GM12875 (cell line): ENCODE results near the gene SLC43A1.
"Not testable (repeated sequence)": the region's sequence is repeated elsewhere in the genome, so short reads cannot be mapped to it uniquely, and the experiment has no call there.

ENCODE experiments used
- H3K4me3 ChIP-seq: one replicate; pipeline ENCODE4 v1.5.1; 2011; ENCODE audit warnings: low read depth, low read length, control low read depth
- TF ChIP-seq, protein P1 (sequence below): IDR thresholded peaks from 2 replicates; pipeline ENCODE4 v1.5.1; 2011; ENCODE audit warnings: low read depth, mild to moderate bottlenecking, control low read depth, inconsistent platforms, low read length, moderate library complexity, borderline replicate concordance; ENCODE audit not compliant: insufficient read depth

The SLC43A1 gene

DNA sequence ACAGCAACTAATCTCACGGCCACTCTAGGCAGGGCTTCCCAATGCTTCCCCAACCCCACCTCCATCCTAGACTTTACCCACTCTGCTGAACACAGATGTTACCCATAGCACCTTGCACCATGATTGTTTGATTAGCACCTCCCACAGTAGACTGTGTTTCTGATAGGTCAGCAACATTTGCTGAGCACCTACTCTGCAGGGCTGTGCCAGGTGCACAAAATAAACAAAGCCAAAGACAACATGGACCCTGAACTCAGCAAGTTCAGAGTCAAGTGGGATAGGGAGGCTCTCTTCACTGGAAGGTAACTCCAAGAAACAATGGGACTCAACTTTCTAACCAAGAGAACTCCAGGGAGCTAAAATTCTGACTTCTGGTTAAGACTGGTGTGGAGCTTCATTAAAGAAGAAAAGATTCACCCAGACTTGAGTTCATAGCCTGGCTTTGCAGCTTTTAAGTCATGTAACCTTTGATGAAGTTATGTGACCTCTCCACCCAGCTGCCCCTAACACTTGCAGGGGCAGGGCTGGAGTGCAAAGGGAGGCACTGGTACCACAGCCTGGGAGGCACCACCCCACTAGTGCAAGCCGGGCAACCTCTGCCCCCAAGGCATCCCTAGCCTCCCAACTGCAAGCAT lies 61.8 kb downstream of the SLC43A1 start:
- TF ChIP-seq, protein P1, sequence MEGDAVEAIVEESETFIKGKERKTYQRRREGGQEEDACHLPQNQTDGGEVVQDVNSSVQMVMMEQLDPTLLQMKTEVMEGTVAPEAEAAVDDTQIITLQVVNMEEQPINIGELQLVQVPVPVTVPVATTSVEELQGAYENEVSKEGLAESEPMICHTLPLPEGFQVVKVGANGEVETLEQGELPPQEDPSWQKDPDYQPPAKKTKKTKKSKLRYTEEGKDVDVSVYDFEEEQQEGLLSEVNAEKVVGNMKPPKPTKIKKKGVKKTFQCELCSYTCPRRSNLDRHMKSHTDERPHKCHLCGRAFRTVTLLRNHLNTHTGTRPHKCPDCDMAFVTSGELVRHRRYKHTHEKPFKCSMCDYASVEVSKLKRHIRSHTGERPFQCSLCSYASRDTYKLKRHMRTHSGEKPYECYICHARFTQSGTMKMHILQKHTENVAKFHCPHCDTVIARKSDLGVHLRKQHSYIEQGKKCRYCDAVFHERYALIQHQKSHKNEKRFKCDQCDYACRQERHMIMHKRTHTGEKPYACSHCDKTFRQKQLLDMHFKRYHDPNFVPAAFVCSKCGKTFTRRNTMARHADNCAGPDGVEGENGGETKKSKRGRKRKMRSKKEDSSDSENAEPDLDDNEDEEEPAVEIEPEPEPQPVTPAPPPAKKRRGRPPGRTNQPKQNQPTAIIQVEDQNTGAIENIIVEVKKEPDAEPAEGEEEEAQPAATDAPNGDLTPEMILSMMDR, result no peak
- H3K4me3 ChIP-seq, result no peak overlapping the region

DNA sequence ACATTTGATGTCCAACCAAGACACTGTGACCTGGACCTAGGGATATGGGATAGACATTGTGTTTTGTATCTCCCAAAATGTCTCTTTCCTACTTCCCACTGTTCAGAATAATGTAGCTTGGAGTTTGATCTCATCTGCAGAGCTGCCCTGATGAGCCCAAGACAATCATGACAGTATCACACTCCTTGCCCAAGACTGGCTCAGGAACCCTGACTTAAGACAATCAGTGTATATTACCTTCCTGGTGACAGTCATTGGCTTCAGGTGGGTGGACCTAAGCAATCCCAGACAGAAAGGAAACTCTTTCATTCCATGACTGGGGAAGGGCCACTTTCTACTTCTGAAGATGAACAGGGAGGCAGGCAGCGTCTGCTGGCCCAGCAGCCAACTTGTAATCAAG lies 69.4 kb downstream of the SLC43A1 start:
- TF ChIP-seq, protein P1, result no peak
- no peak overlapping the region for H3K4me3 ChIP-seq

DNA sequence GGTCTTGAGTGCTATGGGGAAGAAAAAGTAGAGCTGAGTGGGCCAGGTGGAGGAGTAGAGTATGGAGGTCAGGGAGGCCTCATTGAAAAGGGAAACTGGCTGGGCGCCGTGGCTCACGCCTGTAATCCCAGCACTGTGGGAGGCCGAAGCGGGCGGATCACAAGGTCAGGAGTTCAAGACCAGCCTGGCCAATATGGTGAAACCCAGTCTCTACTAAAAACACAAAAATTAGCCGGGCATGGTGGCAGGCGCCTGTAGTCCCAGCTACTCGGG lies 70.4 kb downstream of the SLC43A1 start:
- H3K4me3 ChIP-seq, result not testable (repeated sequence)

DNA sequence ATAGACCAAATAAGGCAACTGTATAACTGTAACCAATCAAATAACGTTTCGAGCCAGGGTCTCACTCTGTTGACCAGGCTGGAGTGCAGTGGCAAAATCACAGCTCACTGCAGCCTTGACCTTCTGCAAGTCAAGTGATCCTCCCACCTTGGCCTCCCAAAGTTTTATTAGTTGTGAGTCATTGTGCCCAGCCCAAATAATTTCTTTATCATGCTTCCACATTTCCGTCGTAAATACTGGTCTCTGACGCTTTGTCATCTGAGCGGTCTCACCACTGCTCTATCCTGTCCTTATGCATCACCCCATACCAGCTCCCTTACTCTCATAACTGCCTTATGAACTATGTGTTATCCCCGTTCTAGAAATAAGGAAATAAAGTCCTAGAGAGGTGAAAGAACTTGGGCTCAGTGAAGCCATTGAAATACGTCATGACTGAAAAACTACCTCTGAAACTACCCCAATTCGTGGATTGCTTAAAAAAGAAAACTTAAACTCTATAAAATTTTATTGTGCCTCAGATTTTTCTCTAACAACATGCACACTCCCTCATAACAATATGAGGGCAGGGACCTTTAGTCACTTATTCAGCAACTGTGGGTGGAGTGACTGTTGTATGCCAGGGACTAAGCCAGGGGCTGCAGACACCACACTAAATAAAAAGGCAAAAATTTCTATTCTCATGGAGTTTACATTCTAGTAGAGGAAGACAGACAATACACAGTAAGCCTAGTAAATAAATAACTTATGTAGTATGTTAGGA lies 71.0 kb downstream of the SLC43A1 start:
- TF ChIP-seq, protein P1, result no peak
- H3K4me3 ChIP-seq, result no peak overlapping the region

DNA sequence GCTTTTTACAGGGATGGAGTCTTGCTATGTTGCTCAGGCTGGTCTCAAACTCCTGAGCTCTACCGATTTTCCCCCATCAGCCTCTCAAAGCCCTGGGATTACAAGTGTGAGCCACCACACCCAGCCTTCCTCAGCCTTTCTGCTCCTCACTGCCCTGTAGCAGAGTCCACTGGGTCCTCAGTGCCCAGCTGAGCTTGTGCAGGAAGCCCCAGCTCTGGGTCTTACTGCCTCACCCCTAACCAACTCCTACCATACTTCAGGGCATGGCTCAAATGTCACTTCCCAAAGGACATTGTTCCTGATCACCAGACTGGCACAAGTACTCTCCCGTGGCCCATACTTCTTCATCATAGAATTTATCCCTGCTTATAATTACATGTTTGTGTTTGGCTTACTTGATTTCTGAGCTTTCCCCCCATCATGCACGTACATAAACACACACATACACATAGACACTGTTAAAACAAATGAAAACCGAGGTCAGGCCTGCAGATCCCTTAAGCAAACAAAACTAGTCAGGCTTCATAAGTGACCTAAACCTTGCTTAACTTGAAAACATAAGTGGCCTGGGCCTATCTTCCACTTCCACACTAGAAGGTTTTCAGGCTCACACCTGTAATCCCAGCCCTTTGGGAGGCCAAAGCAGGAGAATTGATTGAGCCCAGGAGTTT lies 74.6 kb downstream of the SLC43A1 start:
- no peak overlapping the region for H3K4me3 ChIP-seq
- TF ChIP-seq, protein P1, result no peak

DNA sequence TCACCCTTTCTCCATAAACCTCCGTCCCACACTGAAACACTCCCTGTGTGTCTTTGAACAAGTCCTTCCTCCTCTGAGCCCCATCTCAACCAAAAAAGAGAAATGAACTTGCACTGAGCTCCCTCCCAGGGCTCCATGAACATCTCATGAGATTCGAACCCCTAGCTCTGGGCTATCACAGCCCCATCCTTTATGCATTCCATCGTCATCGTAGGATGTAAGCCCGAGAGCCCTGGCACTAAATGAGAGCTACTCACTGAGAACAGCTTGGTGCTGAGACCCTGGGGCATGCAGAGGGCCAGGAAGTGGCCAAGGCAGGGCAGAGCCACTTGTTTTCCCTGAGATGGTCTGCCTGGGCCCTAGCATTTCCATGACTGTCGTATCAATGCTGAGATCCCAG lies 75.7 kb downstream of the SLC43A1 start:
- TF ChIP-seq, protein P1, result no peak
- H3K4me3 ChIP-seq, result no peak overlapping the region

DNA sequence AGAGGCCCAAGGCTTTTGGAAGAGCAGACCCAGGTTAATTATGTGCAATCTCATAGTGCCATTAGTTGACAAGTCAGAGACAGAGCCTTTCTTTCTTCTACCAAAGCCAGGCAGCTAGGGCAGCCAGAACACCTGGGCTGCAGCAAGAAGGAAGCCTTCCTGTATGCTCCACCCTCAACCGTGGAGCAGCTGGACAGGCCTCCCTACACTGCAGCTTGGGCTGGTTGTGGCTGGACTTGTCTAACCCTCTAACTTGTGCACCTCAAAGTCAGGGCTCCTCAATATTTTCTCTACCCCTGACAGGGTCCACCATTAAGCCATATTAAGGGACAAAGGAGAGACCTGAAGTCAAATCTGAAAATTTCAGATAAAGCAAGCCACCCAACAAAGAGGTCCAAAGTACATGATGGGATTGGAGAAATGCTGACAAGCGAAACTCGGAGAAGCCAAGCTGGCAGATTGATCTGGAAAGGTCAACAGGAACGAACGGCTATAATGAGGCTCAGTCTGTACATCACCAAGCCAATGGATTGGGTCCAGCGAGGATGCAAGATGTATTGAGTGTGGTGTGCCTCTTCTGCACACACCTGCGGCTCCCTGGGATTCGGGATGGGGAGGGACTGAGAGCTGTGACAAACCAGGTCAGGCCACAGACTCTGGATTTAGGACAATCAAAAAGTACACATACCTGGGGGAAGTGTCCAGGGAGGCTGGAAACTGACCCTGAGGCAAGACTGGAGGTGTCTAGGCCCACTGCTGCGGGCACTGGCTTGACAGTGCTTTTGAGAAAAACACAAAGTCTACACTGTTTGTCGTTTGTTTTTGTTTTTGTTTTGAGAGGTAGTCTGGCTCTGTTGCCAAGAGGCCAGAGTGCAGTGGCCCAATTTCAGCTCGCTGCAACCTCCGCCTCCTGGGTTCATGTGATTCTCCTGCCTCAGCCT lies 76.9 kb downstream of the SLC43A1 start:
- no peak overlapping the region for H3K4me3 ChIP-seq
- TF ChIP-seq, protein P1, result no peak
